Gastrocnemius medialis (tissue), 4 donors: ENCODE data around the gene ZNF683.

ENCODE experiments used
- POLR2A ChIP-seq, 2 donors: fragments of 450-650 bp; IDR thresholded peaks; one replicate each; pipeline ENCODE4 v1.6.1; 2017; ENCODE audit warnings: antibody characterized with exemption in 2 of 2, mild to moderate bottlenecking in 2 of 2, moderate library complexity in 2 of 2
- TF ChIP-seq, protein P1 (sequence below), 5 experiments: fragments of 450-650 bp in 3 of 5; fragments of 200-600 bp in 2 of 5; sonication (generic) in 2 of 5; IDR thresholded peaks in 4 of 5; conservative IDR thresholded peaks in 1 of 5; 1 replicate in 4 of 5; 2 replicates in 1 of 5; pipeline ENCODE4 v1.5.1; 2016 to 2019; ENCODE audit warnings: antibody characterized with exemption in 5 of 5, mild to moderate bottlenecking in 3 of 5, moderate library complexity in 3 of 5

DNA sequence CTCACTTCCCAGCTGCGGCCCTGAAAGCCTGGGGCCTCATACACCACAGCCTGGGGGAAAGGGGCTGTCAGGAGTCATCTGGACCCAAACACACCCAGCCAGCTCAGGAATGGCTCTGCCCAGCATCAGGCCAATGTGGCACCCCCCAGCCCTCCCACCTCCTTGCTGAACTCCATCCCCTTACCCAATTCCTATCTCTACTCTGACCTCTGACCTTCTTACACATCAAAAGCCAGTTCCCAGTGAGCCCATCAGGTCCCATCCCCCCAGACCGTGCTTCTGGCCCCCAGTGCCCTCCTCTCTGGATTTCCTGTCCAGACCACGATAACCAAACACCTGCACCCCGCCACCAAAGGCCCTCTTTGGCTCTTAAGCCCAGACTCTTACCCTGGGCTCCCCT lies 34.9 kb downstream of the ZNF683 start:
- no peak for TF ChIP-seq POLR2A (IDR thresholded peaks at IDR 0.05)
- TF ChIP-seq, protein P1, sequence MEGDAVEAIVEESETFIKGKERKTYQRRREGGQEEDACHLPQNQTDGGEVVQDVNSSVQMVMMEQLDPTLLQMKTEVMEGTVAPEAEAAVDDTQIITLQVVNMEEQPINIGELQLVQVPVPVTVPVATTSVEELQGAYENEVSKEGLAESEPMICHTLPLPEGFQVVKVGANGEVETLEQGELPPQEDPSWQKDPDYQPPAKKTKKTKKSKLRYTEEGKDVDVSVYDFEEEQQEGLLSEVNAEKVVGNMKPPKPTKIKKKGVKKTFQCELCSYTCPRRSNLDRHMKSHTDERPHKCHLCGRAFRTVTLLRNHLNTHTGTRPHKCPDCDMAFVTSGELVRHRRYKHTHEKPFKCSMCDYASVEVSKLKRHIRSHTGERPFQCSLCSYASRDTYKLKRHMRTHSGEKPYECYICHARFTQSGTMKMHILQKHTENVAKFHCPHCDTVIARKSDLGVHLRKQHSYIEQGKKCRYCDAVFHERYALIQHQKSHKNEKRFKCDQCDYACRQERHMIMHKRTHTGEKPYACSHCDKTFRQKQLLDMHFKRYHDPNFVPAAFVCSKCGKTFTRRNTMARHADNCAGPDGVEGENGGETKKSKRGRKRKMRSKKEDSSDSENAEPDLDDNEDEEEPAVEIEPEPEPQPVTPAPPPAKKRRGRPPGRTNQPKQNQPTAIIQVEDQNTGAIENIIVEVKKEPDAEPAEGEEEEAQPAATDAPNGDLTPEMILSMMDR (IDR thresholded peaks at IDR 0.05 in 4 of 5, conservative IDR thresholded peaks at IDR 0.05 in 1 of 5), result no peak
